Pancreas (tissue), 10 donors: ENCODE measurements around the gene FARP1. TPM values are rescaled to one million over a fixed set of nuclear protein-coding genes. Genes with fewer than 3 reads are reported as not detected.

Experiments
- ATAC-seq, 4 donors: fragments of 200-7000 bp; cut with Tn5 transposase; one replicate each; pipeline versions ENCODE4 v1.8.0 to v1.9.1; 2020; ENCODE audit warnings: mild to moderate bottlenecking in 4 of 4, moderate library complexity in 4 of 4
- DNase-seq, 6 donors: peaks; one replicate each; pipeline ENCODE4 v3.0.0-alpha.2; 2020
- FAIRE-seq: peaks from 2 replicates; lab custom pipeline; 2012; peaks lifted over from hg19 to GRCh38; lab: Jason Lieb, UNC
- H3K27ac ChIP-seq, 4 donors: fragments of 200-600 bp; sonication (generic); 1 replicate in 3 of 4; 2 replicates in 1 of 4; pipeline versions ENCODE4 v1.5.0 to v1.8.0; 2020
- H3K27me3 ChIP-seq, 4 donors: fragments of 200-600 bp; one replicate each; pipeline ENCODE4 v1.8.0; 2021
- H3K36me3 ChIP-seq, 3 donors: fragments of 200-600 bp; sonication (generic) in 1 of 3; one replicate each; pipeline versions ENCODE4 v1.5.0 to v1.8.0; 2020 to 2021
- H3K4me1 ChIP-seq, 3 donors: fragments of 200-600 bp; one replicate each; pipeline ENCODE4 v1.8.0; 2021
- H3K4me3 ChIP-seq, 4 donors: fragments of 200-600 bp; sonication (generic) in 2 of 4; one replicate each; pipeline versions ENCODE4 v1.5.0 to v1.8.0; 2020 to 2021
- H3K9me3 ChIP-seq, 4 donors: fragments of 200-600 bp; one replicate each; pipeline ENCODE4 v1.8.0; 2021
- CTCF ChIP-seq, 4 donors: fragments of 200-600 bp; sonication (generic) in 3 of 4; IDR thresholded peaks; one replicate each; pipeline versions ENCODE4 v1.5.0 to v1.8.0; 2021; ENCODE audit warnings: antibody characterized with exemption in 4 of 4
- WGBS, 2 donors: extraction: QIAGEN DNeasy Blood & Tissue Kit; methylation state at CpG; one replicate each; pipeline ENCODE4 v1.1.7; 2013; 5-methylcytosine and 5-hydroxymethylcytosine counted together
- intact Hi-C, 3 donors: fragments of 100-400 bp; cut with DNase I; formaldehyde crosslinking; loops; one replicate each; pipeline versions ENCODE4 v1.11.1 to v1.14.2; 2022
- polyA plus RNA-seq, 2 donors: library from polyadenylated mRNA; stranded (reverse); fragments of 200-250 nt; gene quantifications; one replicate each; pipeline ENCODE4 v1.2.3, GENCODE V29; 2013
- total RNA-seq, 6 donors: library from RNA; stranded (reverse); fragmentation: NEBNext Ultra II Directional in 4 of 6; extraction: Animal tissue kit (Norgen Biotek cat#: 25700) in 4 of 6; gene quantifications; one replicate each; pipeline versions ENCODE4 v1.2.1 to v1.2.4, GENCODE V29; 2021 to 2023
- donor health status: healthy with polysubstance abuse.
- donor health status: DM: no; HTN: no; CAD: no; lungs with moderate emphysema.
- donor health status: DM: no; HTN: no; CAD: no.
- donor health status: control.
- donor health status: control.
- donor health status: Bipolar disorder and iron deficiency.
- donor health status: DM: yes; HTN: yes; CAD: no.
- donor health status: DM: no; HTN: no; CAD: no.
- donor health status: DM: no; HTN: no; CAD: no.
- donor health status: DM: yes; HTN: yes; CAD: no.

FARP1 gene
- total and polyA plus RNA-seq, 8 donors: 30.8 to 95.1 (median 56.0) TPM

GRCh38 chr13:98200211-98200878 lies 57.5 kb downstream of the FARP1 start:
- TF ChIP-seq CTCF (IDR thresholded peaks at IDR 0.05): no peak
- Histone ChIP-seq H3K27me3 (no peaks in the 10 kb centered on the region), H3K36me3 (no peaks in the 10 kb centered on the region), H3K9me3 (no peaks in the 10 kb centered on the region), H3K27ac (peak overlapping the region in 1 of 4 donors; percentile 19), H3K4me1 (peaks cover 8 to 26% (median 23%) of the 10 kb centered on the region in 3 donors), H3K4me3 (no peak overlapping the region)
- no peak for ATAC-seq
- WGBS, 2 donors: 84 to 91% methylated on average over 5 of the region's 5 CpGs
- intact Hi-C loops: no loop called here
- DNase-seq: no peak
- no peak for FAIRE-seq

- Histone ChIP-seq H3K4me1 (peaks cover 8 to 26% (median 22%) of the 10 kb centered on the region in 3 donors), H3K27ac (peak overlapping the region in 1 of 4 donors; percentile 42), H3K4me3 (no peak overlapping the region), H3K9me3 (no peaks in the 10 kb centered on the region), H3K27me3 (no peaks in the 10 kb centered on the region), H3K36me3 (no peaks in the 10 kb centered on the region)
- DNase-seq (no peak), ATAC-seq (no peak), FAIRE-seq (no peak)
- no peak for TF ChIP-seq CTCF (IDR thresholded peaks at IDR 0.05)
- 97% methylated on average over 8 of the region's 8 CpGs for WGBS, 2 donors
- intact Hi-C loops: no loop called here
Measured at GRCh38 chr13:98201189-98201588, 58.3 kb downstream of the FARP1 start.

- H3K27ac ChIP-seq: peak overlapping the region in 2 of 4 donors; percentile 7 to 42
- ATAC-seq: peak in 3 of 4 donors; percentile 18 to 72 (median 60)
- WGBS, 2 donors: 24 to 27% methylated on average over 6 of the region's 6 CpGs
- H3K4me1 ChIP-seq: peaks cover 11 to 31% (median 14%) of the 10 kb centered on the region in 3 donors
- no peaks in the 10 kb centered on the region for H3K9me3 ChIP-seq
- no peak overlapping the region for H3K4me3 ChIP-seq
- no peak for TF ChIP-seq CTCF (IDR thresholded peaks at IDR 0.05)
- FAIRE-seq: no peak
- H3K36me3 ChIP-seq: no peaks in the 10 kb centered on the region
- H3K27me3 ChIP-seq: no peaks in the 10 kb centered on the region
- intact Hi-C loops: no loop called here
- DNase-seq: peak in 2 of 6 donors; percentile 12 to 60
Measured at GRCh38 chr13:98201984-98202383, 59.1 kb downstream of the FARP1 start.

- Histone ChIP-seq H3K27me3 (no peaks in the 10 kb centered on the region), H3K9me3 (no peaks in the 10 kb centered on the region), H3K27ac (no peak overlapping the region), H3K4me1 (peaks cover 8 to 26% (median 14%) of the 10 kb centered on the region in 3 donors), H3K4me3 (no peak overlapping the region), H3K36me3 (no peaks in the 10 kb centered on the region)
- DNase-seq (no peak), FAIRE-seq (no peak), ATAC-seq (no peak)
- TF ChIP-seq CTCF (IDR thresholded peaks at IDR 0.05): no peak
- 80 to 86% methylated on average over 8 of the region's 8 CpGs for WGBS, 2 donors
- intact Hi-C loops: no loop called here
Measured at GRCh38 chr13:98203646-98204326, 60.9 kb downstream of the FARP1 start.

- Histone ChIP-seq H3K27me3 (no peaks in the 10 kb centered on the region), H3K4me1 (peaks cover 8 to 20% (median 12%) of the 10 kb centered on the region in 3 donors), H3K4me3 (no peak overlapping the region), H3K27ac (no peak overlapping the region), H3K36me3 (no peaks in the 10 kb centered on the region), H3K9me3 (no peaks in the 10 kb centered on the region)
- TF ChIP-seq CTCF (IDR thresholded peaks at IDR 0.05): no peak
- no peak for ATAC-seq
- 97 to 100% methylated on average over 2 of the region's 2 CpGs for WGBS, 2 donors
- FAIRE-seq: no peak
- intact Hi-C loops: no loop called here
- DNase-seq: no peak
Measured at GRCh38 chr13:98204546-98204945, 61.7 kb downstream of the FARP1 start.
